Measurements from ENCODE around the gene MCUB.
"Not testable (repeated sequence)": the region's sequence is repeated elsewhere in the genome, so short reads cannot be mapped to it uniquely, and the experiment has no call there.

DNA sequence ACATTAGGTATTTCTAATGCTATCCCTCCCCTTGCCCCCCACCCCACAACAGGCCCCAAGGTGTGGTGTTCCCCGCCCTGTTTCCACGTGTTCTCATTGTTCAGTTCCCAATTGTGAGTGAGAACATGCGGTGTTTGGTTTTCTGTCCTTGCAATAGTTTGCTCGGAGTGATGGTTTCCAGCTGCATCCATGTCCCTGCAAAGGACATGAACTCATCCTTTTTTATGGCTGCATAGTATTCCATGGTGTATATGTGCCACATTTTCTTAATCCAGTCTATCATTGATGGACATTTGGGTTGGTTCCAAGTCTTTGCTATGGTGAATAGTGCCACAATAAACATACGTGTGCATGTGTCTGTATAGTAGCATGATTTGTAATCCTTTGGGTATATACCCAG, 20.0 kb downstream of the MCUB start:
- TF ChIP-seq, protein P1, sequence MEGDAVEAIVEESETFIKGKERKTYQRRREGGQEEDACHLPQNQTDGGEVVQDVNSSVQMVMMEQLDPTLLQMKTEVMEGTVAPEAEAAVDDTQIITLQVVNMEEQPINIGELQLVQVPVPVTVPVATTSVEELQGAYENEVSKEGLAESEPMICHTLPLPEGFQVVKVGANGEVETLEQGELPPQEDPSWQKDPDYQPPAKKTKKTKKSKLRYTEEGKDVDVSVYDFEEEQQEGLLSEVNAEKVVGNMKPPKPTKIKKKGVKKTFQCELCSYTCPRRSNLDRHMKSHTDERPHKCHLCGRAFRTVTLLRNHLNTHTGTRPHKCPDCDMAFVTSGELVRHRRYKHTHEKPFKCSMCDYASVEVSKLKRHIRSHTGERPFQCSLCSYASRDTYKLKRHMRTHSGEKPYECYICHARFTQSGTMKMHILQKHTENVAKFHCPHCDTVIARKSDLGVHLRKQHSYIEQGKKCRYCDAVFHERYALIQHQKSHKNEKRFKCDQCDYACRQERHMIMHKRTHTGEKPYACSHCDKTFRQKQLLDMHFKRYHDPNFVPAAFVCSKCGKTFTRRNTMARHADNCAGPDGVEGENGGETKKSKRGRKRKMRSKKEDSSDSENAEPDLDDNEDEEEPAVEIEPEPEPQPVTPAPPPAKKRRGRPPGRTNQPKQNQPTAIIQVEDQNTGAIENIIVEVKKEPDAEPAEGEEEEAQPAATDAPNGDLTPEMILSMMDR (IDR thresholded peaks at IDR 0.05; ENCODE audit: insufficient read depth, low read length, poor library complexity, severe bottlenecking) = not testable (repeated sequence)
- not testable (repeated sequence) for TF ChIP-seq EZH2phosphoT487 (conservative IDR thresholded peaks at IDR 0.05; ENCODE audit: low read length)

Data from SU-DHL-6 (cell line).